Measurements from ENCODE around the gene ZFP30.
"Not testable (repeated sequence)": the region's sequence is repeated elsewhere in the genome, so short reads cannot be mapped to it uniquely, and the experiment has no call there.

ZFP30 gene

GRCh38 chr19:37655301-37655688, at the start of gene ZFP30:
Gene ZFP30, minus strand, starts transcription at chr19:37655465. Its CDS starts 7,643 bp downstream, at chr19:37647822.
- DNase-seq (ENCODE audit: low spot score), result peak; percentile 91

GRCh38 chr19:37699057-37699456, 43.8 kb upstream of the ZFP30 start:
- no peak for DNase-seq (ENCODE audit: low spot score)

DNA sequence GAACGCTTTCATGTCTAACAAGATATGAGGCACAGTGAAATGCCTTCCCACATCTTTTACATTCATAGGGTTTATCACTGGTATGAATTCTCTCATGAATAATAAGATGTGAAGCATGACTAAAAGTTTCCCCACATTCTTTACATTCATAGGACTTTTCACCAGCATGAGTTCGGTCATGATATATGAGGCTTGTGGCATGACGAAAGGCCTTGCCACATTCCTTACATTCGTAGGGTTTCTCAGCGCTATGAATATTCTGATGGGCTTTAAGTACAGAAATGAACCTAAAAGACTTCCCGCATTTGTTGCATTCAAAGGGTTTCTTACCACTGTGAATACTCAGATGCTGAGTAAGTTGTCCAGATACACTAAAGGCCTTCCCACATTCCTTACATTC, 43.0 kb upstream of the ZFP30 start:
- no peak for DNase-seq (ENCODE audit: low spot score)

DNA sequence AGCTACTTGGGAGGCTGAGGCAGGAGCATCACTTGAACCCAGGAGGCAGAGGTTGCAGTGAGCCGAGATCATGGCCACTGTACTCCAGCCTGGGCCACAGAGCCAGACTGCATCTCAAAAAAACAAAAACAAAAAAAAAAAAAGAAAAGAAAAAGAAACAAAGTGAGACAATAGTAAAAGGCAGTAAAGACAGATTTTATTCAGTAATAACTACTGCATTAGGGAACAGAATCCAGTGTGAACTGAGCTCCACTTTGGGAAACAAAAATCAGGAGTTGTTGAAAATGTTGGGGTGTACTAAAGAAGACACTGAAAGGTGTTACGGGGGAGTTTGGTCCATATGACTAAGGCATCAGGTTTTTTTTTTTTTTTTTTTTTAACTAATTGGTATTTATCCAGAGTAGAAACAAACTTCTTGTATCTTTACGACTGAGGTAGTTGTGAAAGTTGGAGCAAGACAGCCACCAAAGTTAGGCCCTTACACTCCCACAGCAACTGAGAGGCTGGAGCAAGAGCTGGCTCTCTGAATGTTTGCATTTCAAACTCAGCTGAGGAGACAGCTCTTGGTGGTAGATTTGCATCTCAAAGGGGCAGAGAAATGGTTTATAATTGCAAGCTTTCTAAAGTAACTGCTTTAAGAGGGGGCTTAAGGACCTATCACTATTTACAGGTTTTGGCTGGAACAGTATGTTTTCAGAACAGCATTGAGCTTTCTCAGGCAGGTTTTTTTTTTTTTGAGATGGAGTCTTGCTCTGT, 40.1 kb upstream of the ZFP30 start:
- DNase-seq (ENCODE audit: low spot score), result no peak

DNA sequence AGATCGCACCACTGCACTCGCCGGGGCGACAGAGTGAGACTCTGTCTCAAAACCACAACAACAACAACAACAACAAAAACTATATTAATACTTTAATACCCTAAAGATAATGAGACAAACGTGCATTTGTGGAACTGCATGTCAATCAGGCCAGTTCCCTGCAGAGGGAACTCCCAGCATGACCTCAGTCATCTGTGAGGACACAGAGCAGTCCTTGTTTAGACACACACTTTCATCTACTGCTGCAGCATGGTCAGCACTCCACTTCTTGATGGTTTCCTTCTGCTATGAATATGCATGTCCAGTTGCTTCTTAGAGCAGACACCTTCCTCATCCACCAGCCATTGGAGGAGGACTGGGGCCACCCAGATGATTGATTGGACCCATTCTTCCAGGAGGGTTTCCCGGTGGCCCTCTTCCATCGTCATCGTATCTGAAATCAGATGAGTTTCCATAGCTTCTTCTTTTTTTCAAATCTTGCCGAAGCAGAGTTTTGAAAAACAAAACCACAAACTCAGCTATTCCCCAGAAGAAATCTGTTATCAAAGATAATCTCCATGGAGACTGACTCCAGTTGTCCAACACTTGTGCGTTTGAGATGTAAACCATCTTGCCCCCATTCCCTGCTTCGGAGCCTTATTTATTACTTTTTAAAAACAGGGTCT, 37.8 kb upstream of the ZFP30 start:
- DNase-seq (ENCODE audit: low spot score), result no peak

- peak; percentile 88 for DNase-seq (ENCODE audit: low spot score)
These were observed 36.7 kb upstream of the ZFP30 start for GRCh38 chr19:37691881-37692504.

DNA sequence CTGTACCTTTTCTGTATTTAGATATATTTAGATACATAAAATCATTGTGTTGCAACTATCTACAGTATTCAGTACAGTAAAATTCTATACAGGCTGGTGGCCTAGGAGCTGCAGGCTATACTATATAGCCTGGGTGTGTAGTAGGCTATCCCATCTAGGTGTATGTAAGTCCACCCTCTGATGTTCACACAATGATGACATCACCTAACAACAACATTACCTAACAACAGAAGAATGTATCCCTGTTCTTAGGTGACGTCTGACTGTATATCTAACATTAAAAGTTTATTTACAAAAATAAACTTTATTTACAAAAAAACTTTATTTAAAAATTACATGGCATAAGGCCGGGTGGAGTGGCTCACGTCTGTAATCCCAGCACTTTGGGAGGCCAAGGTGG, 28.3 kb upstream of the ZFP30 start:
- no peak for DNase-seq (ENCODE audit: low spot score)

- DNase-seq (ENCODE audit: low spot score), result no peak
These were observed 14.2 kb upstream of the ZFP30 start for GRCh38 chr19:37669450-37669914.

GRCh38 chr19:37657157-37657556, 1.9 kb upstream of the ZFP30 start:
- DNase-seq (ENCODE audit: low spot score), result not testable (repeated sequence)

DNA sequence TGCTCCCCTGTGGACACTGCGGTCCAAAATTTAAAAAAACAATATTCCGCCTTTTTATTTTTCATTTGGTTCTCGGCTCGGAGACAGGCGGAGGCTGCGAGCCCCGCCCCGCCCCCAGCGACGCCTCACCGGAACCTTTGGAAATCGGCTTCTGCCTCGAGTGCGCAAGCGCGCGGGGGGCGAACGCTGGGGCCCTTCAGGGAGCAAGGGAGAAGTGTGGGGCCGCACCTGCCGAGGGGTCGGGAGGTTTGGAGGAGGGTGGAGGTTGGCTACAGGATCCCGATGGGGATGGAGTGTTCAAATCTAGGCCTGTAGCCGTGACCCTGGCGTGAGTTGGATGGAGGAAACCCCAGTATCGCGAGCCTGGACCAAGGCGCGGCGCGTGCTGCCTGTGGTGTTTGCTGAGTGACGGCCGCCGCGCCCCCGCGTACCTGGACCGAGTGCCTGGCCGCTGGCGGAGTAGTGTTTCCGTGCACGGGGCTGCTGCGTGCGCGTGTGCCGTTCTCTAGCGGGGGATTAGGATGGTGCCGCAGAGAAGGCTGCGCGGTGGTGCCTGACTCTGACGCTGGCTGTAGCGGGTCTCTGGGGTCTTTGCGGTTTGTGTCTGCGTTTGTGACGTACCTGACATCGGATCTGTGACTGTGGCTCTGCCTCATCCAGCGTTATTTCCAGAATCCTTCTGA, 565 bp upstream of the ZFP30 start:
- peak; percentile 89 for DNase-seq (ENCODE audit: low spot score)

DNA sequence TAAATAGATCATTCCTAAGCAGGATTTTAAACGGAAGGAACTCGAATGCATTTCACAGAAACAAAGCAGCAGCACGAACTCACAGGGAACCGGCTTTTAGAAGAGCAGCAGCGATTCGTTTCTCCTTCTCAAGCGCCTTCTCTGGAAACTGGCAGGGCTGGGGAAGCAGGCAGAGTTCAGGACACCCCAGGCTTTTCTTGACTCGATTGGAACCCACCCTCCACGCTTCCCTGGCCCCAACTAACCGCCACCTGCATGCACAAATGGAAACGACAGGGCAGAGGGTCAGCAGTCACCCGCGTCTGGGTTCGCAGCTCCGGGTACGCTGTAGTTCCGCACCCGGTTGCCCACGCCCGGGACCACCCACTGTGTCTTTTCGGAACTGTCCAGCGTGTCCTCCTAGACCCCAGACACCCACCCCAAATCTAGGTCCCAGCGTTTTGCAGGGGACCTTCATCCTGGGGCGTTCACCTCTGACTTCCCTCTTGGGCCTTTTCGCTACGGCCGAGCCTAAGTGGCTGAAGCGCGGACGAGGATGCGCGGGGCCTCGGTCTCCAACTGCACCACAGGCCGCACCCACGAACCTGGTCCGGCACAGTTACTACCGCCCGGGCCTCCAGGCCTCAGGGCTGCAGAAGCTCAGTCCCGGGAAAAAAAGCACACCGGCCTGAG, 500 bp downstream of the ZFP30 start:
- peak; percentile 70 for DNase-seq (ENCODE audit: low spot score)

- DNase-seq (ENCODE audit: low spot score), result no peak
These were observed 1.1 kb downstream of the ZFP30 start for GRCh38 chr19:37654118-37654517.

DNA sequence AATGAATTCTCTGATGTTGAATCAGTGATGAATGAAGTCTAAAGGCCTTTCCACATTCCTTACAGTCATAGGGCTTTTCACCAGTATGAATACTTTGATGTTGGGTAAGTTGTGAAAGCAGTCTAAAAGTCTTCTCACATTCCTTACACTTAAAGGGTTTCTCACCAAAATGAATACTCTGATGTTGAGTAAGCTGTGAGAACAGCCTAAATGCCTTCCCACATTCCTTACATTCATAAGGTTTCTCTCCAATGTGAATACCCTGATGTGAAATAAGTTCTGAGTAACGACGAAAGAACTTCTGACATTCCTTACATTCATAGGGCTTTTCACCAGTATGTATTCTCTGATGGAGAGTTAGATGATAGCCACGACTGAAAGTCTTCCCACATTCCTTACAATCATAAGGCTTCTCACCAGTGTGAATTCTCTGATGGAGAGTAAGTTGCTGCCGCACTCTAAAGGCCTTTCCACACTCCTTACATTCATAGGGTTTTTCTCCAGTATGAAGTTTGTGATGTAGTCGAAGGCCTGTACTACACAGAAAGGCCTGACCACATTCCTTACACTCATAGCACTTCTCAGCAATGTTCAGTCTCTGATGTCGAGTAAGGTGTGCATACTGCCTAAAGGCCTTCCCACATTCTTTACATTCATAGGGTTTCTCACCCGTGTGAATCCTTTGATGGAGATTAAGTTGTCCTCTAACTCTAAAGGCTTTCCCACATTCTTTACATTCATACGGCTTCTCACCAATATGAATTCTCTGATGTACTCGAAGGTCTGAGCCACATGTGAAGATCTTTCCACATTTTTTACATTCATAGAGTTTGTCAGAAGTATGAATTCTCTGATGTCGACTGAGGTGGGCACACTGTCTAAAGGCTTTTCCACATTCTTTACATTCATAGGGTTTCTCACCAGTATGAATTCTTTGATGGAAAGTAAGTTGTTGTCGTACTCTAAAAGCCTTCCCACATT, 19.9 kb downstream of the ZFP30 start:
- no peak for DNase-seq (ENCODE audit: low spot score)

DNA sequence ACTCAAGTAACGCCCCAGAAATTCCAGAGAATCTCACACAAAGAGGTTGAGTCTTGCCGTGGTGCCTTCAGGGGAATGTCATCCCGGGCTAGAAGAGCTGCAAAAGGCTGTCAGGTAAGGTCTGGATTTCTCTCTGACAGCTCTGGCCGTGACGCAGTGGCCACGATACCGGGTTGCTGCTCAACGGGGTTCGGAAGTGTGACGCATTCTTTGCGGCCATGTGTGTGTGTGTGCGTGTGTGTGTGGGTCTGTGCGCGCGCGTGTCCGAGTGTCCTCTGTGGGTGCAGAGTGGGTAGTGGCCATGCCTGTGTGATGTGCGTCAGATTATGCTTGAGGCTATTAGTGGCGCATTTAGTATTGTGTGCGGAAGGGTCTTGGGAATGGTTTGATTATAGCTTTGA, 60.3 kb downstream of the ZFP30 start:
- DNase-seq (ENCODE audit: low spot score), result no peak

DNA sequence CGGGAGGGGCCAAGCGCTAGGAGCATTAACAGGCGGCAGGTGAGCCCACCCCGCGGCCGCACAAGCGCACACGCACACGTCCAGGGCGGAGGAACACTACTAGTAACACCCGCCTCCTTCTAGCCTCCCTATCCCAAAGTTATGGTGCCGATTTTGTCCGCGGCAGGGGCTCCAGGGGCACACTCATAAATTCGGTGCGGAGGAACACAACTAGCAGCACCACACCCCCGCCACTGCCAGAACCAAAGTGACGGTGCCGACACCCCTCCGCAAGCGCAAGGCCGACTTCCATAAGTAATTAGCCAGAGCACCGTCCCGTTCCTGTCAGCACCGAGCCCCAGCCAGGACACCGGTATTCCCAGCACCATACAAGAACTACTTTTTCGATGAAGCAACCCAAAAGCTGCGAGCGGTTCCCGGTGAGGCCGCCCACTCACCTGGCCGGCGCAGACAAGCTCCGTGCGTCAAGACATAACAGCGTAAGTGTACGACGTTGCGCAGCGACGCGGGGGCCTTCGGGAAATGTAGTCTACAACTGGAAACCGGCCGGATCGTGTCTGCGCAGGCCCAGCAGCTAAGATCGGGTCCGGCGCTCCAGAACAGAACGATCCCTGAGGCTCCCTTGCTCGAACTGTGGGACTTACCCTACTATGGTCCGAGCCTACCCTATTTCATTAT, 60.8 kb downstream of the ZFP30 start, which contains the start of the genes ZNF540 and ZNF571:
TSS of gene ZNF540 (plus strand) at position 573 of the 678 bp plus-strand sequence. CDS start 3,572 bp downstream, outside the sequence.
TSS of gene ZNF571 (minus strand) at position 489 of the 678 bp plus-strand sequence. CDS start 8,116 bp downstream, outside the sequence.
- DNase-seq (ENCODE audit: low spot score), result peak; percentile 93

- no peak for DNase-seq (ENCODE audit: low spot score)
These were observed 61.3 kb downstream of the ZFP30 start for GRCh38 chr19:37593996-37594303.

- no peak for DNase-seq (ENCODE audit: low spot score)
These were observed 71.9 kb downstream of the ZFP30 start for GRCh38 chr19:37583340-37583739.

DNA sequence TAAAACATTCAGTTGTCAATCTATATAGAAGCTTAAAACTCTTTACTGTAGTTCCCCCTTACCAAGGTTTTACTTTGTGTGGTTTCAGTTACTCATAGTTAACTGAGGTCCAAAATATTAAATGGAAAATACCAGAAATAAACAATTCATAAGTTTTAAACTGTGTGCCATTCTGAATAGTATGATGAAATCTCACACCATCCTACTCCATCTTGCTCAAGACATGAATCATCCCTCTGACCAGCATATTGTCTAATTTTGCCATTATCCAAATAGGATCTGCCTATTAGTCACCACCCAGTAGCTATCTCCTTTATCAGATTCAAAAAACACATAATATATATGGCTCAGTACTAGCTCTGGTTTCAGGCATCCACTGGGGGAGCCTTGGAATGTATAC, 83.1 kb downstream of the ZFP30 start:
- DNase-seq (ENCODE audit: low spot score), result no peak

DNA sequence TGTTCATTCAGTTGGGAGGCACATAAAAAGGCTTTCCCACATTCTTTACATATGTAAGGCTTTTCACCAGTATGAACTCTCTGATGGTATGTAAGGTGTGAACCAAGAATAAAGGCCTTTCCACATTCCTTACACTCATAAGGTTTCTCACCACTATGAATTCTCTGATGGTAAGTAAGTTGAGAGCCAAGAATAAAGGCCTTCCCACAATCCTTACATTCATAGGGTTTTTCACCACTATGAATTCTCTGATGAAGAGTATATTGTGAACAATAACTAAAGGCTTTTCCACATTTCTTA, 89.9 kb downstream of the ZFP30 start:
- DNase-seq (ENCODE audit: low spot score), result no peak

Measured in ecto neural progenitor cell (in vitro differentiated cells).